WERI-Rb-1 (cell line): Measurements from ENCODE around the gene HACD1.
A peak's percentile ranks its signal among the peaks of the same experiment; 100 is the strongest.
"Not testable (repeated sequence)": the region's sequence is repeated elsewhere in the genome, so short reads cannot be mapped to it uniquely, and the experiment has no call there.

ENCODE experiments used
- DNase-seq: peaks from one replicate; pipeline ENCODE4 v3.0.0-alpha.2; 2020
- H3K27ac ChIP-seq: fragments of 250-450 bp; sonication (Bioruptor Pico); 2 replicates; pipeline ENCODE4 v1.5.1; 2020; ENCODE audit warnings: mild to moderate bottlenecking, moderate library complexity
- H3K27me3 ChIP-seq: fragments of 250-450 bp; sonication (Bioruptor Pico); 2 replicates; pipeline ENCODE4 v1.5.1; 2021; ENCODE audit warnings: mild to moderate bottlenecking, low read depth, moderate library complexity; ENCODE audit not compliant: insufficient read depth, severe bottlenecking
- H3K36me3 ChIP-seq: fragments of 250-450 bp; sonication (Bioruptor Pico); 2 replicates; pipeline ENCODE4 v1.5.1; 2020; ENCODE audit warnings: mild to moderate bottlenecking, moderate library complexity
- H3K4me3 ChIP-seq: 2 replicates; pipeline ENCODE4 v1.5.1; 2011; ENCODE audit warnings: low read depth, mild to moderate bottlenecking, control low read depth, low read length
- H3K9me3 ChIP-seq: fragments of 250-450 bp; sonication (Bioruptor Pico); 2 replicates; pipeline ENCODE4 v1.5.1; 2021; ENCODE audit warnings: mild to moderate bottlenecking, moderate library complexity; ENCODE audit not compliant: severe bottlenecking
- TF ChIP-seq, protein P1 (sequence below): IDR thresholded peaks from 2 replicates; pipeline ENCODE4 v1.5.1; 2011; ENCODE audit warnings: low read depth, mild to moderate bottlenecking, control low read depth, inconsistent platforms, low read length

HACD1 gene

GRCh38 chr10:17606547-17607040 lies 10.6 kb downstream of the HACD1 start:
- TF ChIP-seq, protein P1, sequence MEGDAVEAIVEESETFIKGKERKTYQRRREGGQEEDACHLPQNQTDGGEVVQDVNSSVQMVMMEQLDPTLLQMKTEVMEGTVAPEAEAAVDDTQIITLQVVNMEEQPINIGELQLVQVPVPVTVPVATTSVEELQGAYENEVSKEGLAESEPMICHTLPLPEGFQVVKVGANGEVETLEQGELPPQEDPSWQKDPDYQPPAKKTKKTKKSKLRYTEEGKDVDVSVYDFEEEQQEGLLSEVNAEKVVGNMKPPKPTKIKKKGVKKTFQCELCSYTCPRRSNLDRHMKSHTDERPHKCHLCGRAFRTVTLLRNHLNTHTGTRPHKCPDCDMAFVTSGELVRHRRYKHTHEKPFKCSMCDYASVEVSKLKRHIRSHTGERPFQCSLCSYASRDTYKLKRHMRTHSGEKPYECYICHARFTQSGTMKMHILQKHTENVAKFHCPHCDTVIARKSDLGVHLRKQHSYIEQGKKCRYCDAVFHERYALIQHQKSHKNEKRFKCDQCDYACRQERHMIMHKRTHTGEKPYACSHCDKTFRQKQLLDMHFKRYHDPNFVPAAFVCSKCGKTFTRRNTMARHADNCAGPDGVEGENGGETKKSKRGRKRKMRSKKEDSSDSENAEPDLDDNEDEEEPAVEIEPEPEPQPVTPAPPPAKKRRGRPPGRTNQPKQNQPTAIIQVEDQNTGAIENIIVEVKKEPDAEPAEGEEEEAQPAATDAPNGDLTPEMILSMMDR: no peak
- no peak overlapping the region for H3K4me3 ChIP-seq
- H3K27ac ChIP-seq: no peak overlapping the region
- no peak for DNase-seq
- no peaks in the 10 kb centered on the region for H3K27me3 ChIP-seq
- no peaks in the 10 kb centered on the region for H3K9me3 ChIP-seq
- H3K36me3 ChIP-seq: no peaks in the 10 kb centered on the region

GRCh38 chr10:17605936-17606335 lies 11.2 kb downstream of the HACD1 start:
- Histone ChIP-seq H3K27me3 (no peaks in the 10 kb centered on the region), H3K4me3 (no peak overlapping the region), H3K9me3 (no peaks in the 10 kb centered on the region), H3K27ac (no peak overlapping the region), H3K36me3 (no peaks in the 10 kb centered on the region)
- TF ChIP-seq, protein P1: no peak
- DNase-seq: no peak

- H3K4me3 ChIP-seq: no peak overlapping the region
- no peaks in the 10 kb centered on the region for H3K9me3 ChIP-seq
- TF ChIP-seq, protein P1: peak; percentile 32; the same call in 1 of the 2 replicates
- no peaks in the 10 kb centered on the region for H3K36me3 ChIP-seq
- no peaks in the 10 kb centered on the region for H3K27me3 ChIP-seq
- no peak overlapping the region for H3K27ac ChIP-seq
- peak; percentile 14 for DNase-seq
Measured at GRCh38 chr10:17599089-17599488, 18.1 kb downstream of the HACD1 start.

GRCh38 chr10:17597386-17597785 lies 19.8 kb downstream of the HACD1 start:
- DNase-seq: no peak
- Histone ChIP-seq H3K27me3 (no peaks in the 10 kb centered on the region), H3K27ac (no peak overlapping the region), H3K36me3 (no peaks in the 10 kb centered on the region), H3K4me3 (no peak overlapping the region), H3K9me3 (no peaks in the 10 kb centered on the region)
- TF ChIP-seq, protein P1: no peak

- no peaks in the 10 kb centered on the region for H3K27me3 ChIP-seq
- TF ChIP-seq, protein P1: no peak
- H3K27ac ChIP-seq: no peak overlapping the region
- DNase-seq: no peak
- H3K36me3 ChIP-seq: no peaks in the 10 kb centered on the region
- H3K4me3 ChIP-seq: no peak overlapping the region
- H3K9me3 ChIP-seq: no peaks in the 10 kb centered on the region
Measured at GRCh38 chr10:17590969-17591645, 26.1 kb downstream of the HACD1 start.

GRCh38 chr10:17589316-17589715 lies 27.9 kb downstream of the HACD1 start:
- not testable (repeated sequence) for H3K27me3 ChIP-seq, DNase-seq, H3K36me3 ChIP-seq, H3K9me3 ChIP-seq, H3K27ac ChIP-seq, H3K4me3 ChIP-seq
